Endothelial cell of umbilical vein (primary cell): ENCODE results near the gene ZNF512. TPM values are rescaled to one million over a fixed set of nuclear protein-coding genes. Genes with fewer than 3 reads are reported as not detected.
"Not testable (repeated sequence)": the region's sequence is repeated elsewhere in the genome, so short reads cannot be mapped to it uniquely, and the experiment has no call there.

Experiments
- BruUV-seq: library from RNA; stranded (reverse); fragments of 400-500 nt; replicated peaks from 2 replicates; lab custom pipeline; 2021; lab: Mats Ljungman, UMichigan
- CTCF ChIA-PET: fragments of 300-600, 350-600 bp; sonication (Branson Sonifier 250); formaldehyde crosslinking; loops from one replicate; lab custom pipeline; 2021; ENCODE audit warnings: antibody characterized with exemption, inconsistent platforms; lab: Charles Lee
- POLR2A ChIA-PET: fragments of 300-600, 350-600 bp; sonication (Branson Sonifier 250); formaldehyde crosslinking; loops from one replicate; lab custom pipeline; 2021; ENCODE audit warnings: antibody characterized with exemption, inconsistent platforms; lab: Charles Lee
- DNase-seq: peaks from one replicate; pipeline ENCODE4 v3.0.0-alpha.2; 2011; ENCODE audit warnings: low read depth, low spot score
- FAIRE-seq: peaks from 2 replicates; lab custom pipeline; 2011; peaks lifted over from hg19 to GRCh38; lab: Jason Lieb, UNC
- H2AFZ ChIP-seq: 2 replicates; pipeline ENCODE4 v1.6.0; 2012; ENCODE audit warnings: low read depth, low read length, control low read depth, inconsistent platforms
- H3K27ac ChIP-seq: 2 replicates; pipeline ENCODE4 v1.5.1; 2011; ENCODE audit warnings: low read depth, mild to moderate bottlenecking, control low read depth, low read length, moderate library complexity; ENCODE audit not compliant: insufficient read depth
- H3K27me3 ChIP-seq, 2 experiments: 2 replicates each; pipeline versions ENCODE4 v1.6.0 to v1.6.1; 2011; ENCODE audit warnings: low read length in 2 of 2, mixed read lengths in 1 of 2; ENCODE audit not compliant: control insufficient read depth in 2 of 2, insufficient read depth in 2 of 2
- H3K36me3 ChIP-seq, 2 experiments: 2 replicates in 1 of 2; 3 replicates in 1 of 2; pipeline ENCODE4 v1.5.1; 2011; ENCODE audit warnings: low read length in 2 of 2, mild to moderate bottlenecking in 1 of 2, moderate library complexity in 1 of 2; ENCODE audit not compliant: control insufficient read depth in 2 of 2, insufficient read depth in 2 of 2; ENCODE audit errors: extremely low read depth in 1 of 2
- H3K4me1 ChIP-seq: 3 replicates; pipeline ENCODE4 v1.5.1; 2011; ENCODE audit warnings: mild to moderate bottlenecking, low read length; ENCODE audit not compliant: control insufficient read depth, insufficient read depth; ENCODE audit errors: extremely low read depth
- H3K4me2 ChIP-seq: 2 replicates; pipeline ENCODE4 v1.6.1; 2011; ENCODE audit warnings: low read length, control low read depth, mixed read lengths; ENCODE audit not compliant: insufficient read depth
- H3K4me3 ChIP-seq, 3 experiments: fragments of 200-600 bp in 1 of 3; sonication (generic), shearing (Covaris generic) in 1 of 3; replicated peaks in 1 of 3; 2 replicates each; pipeline ENCODE4 v1.5.1; 2011 to 2016; ENCODE audit warnings: control low read depth in 3 of 3, low read length in 3 of 3, mild to moderate bottlenecking in 2 of 3, inconsistent platforms in 1 of 3, low read depth in 1 of 3, moderate library complexity in 1 of 3; ENCODE audit not compliant: insufficient read depth in 1 of 3
- H3K79me2 ChIP-seq: 2 replicates; pipeline ENCODE4 v1.6.0; 2012; ENCODE audit warnings: low read length, inconsistent platforms; ENCODE audit not compliant: control insufficient read depth, insufficient read depth
- H3K9ac ChIP-seq: replicated peaks from 2 replicates; pipeline ENCODE3; 2011; ENCODE audit warnings: low read length, control low read depth; ENCODE audit not compliant: insufficient read depth; ENCODE audit errors: extremely low read depth
- H3K9me1 ChIP-seq: replicated peaks from 3 replicates; pipeline ENCODE4 v1.6.0; 2011; ENCODE audit warnings: mild to moderate bottlenecking, low read length; ENCODE audit not compliant: control insufficient read depth, insufficient read depth; ENCODE audit errors: extremely low read depth
- H3K9me3 ChIP-seq: replicated peaks from 2 replicates; pipeline ENCODE4 v1.5.1; 2012; ENCODE audit warnings: low read length, inconsistent platforms; ENCODE audit not compliant: control insufficient read depth, insufficient read depth
- H4K20me1 ChIP-seq: replicated peaks from 2 replicates; pipeline ENCODE3; 2011; ENCODE audit warnings: mild to moderate bottlenecking, low read length; ENCODE audit not compliant: control insufficient read depth, insufficient read depth; ENCODE audit errors: extremely low read depth
- EZH2 ChIP-seq: IDR thresholded peaks from 2 replicates; pipeline ENCODE4 v1.6.1; 2012; ENCODE audit warnings: borderline replicate concordance, low read depth, mild to moderate bottlenecking, moderate library complexity, low read length, inconsistent platforms; ENCODE audit not compliant: severe bottlenecking
- FOS ChIP-seq: IDR thresholded peaks from 2 replicates; pipeline ENCODE4 v1.6.1; 2011; ENCODE audit warnings: mild to moderate bottlenecking, low read length, moderate library complexity, borderline replicate concordance; ENCODE audit not compliant: insufficient read depth
- GATA2 ChIP-seq: IDR thresholded peaks from 2 replicates; pipeline ENCODE4 v1.7.0; 2011; ENCODE audit warnings: low read depth, mild to moderate bottlenecking, moderate library complexity, mixed read lengths, low read length; ENCODE audit not compliant: insufficient read length, insufficient read depth
- JUN ChIP-seq: IDR thresholded peaks from 2 replicates; pipeline ENCODE4 v1.6.1; 2011; ENCODE audit warnings: borderline replicate concordance, low read depth; ENCODE audit not compliant: insufficient read length, insufficient read depth
- MYC ChIP-seq: IDR thresholded peaks from one replicate; pipeline ENCODE4 v1.6.1; 2011; ENCODE audit warnings: mild to moderate bottlenecking, low read depth, low read length
- POLR2A ChIP-seq: IDR thresholded peaks from 2 replicates; pipeline ENCODE4 v1.6.1; 2012; ENCODE audit warnings: low read depth, mild to moderate bottlenecking, control low read depth, low read length
- POLR2AphosphoS5 ChIP-seq: IDR thresholded peaks from 2 replicates; pipeline ENCODE4 v1.6.1; 2012; ENCODE audit warnings: low read depth, mild to moderate bottlenecking, control low read depth, low read length, moderate library complexity; ENCODE audit not compliant: insufficient read depth
- dilution Hi-C: fragments of 300-500 bp; cut with MboI; formaldehyde crosslinking; loops from one replicate; pipeline ENCODE4 v1.15.0; 2019; ENCODE audit warnings: low sequenced_read_pairs; ENCODE audit not compliant: extremely low pct_ligation_motif_present
- intact Hi-C: fragments of 100-400 bp; cut with micrococcal nuclease; formaldehyde crosslinking; loops from one replicate; pipeline ENCODE4 v1.10.0; 2022
- polyA plus RNA-seq, 4 experiments: library from polyadenylated mRNA; depleted of rRNA in 3 of 4; stranded (reverse) in 3 of 4; unstranded in 1 of 4; fragments of >200 nt; gene quantifications; 2 replicates each; pipeline versions ENCODE4 v1.2.1 to v1.2.3, GENCODE V29; 2011 to 2012; ENCODE audit warnings: missing spikeins in 1 of 4
- total RNA-seq: library from RNA; stranded (reverse); gene quantifications from 2 replicates; pipeline ENCODE4 v1.2.3, GENCODE V29; 2021
- TF ChIP-seq, protein P1 (sequence below): IDR thresholded peaks from 2 replicates; pipeline ENCODE4 v1.6.1; 2011; ENCODE audit not compliant: insufficient read depth, insufficient read length

Gene ZNF512
- total and polyA plus RNA-seq, 2 donors (not counting 3 experiments of a cell fraction or from before 2014, with no cell fraction given), result 17.8 to 37.0 TPM

- peaks cover 27% of the 10 kb centered on the region for H3K4me1 ChIP-seq
- peak within 1 kb of the TSS; percentile 95 for H3K9ac ChIP-seq
- dilution Hi-C loops, result no loop called here
- TSS peak; percentile 35 for BruUV-seq
- H3K9me1 ChIP-seq, result no peaks in the 10 kb centered on the region
- H4K20me1 ChIP-seq, result no peaks in the 10 kb centered on the region
- ChIA-PET CTCF (interaction anchor here (1.0 to 2.4 kb wide), 2 partner anchors 9 to 54 kb away, joined by 3 to 14 read pairs; no protein-coding TSS in a partner anchor), POLR2A (no interaction called here)
- H3K27me3 ChIP-seq, result no peaks in the 10 kb centered on the region
- TF ChIP-seq JUN (no peak), POLR2A (peak; percentile 96), MYC (peak; percentile 40), FOS (peak; percentile 82), GATA2 (no peak), EZH2 (no peak), POLR2AphosphoS5 (peak; percentile 88)
- TF ChIP-seq, protein P1, sequence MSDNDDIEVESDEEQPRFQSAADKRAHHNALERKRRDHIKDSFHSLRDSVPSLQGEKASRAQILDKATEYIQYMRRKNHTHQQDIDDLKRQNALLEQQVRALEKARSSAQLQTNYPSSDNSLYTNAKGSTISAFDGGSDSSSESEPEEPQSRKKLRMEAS, result peak; percentile 34
- H3K36me3 ChIP-seq, result peaks cover 4 to 7% of the 10 kb centered on the region in 2 experiments
- FAIRE-seq (peak; percentile 79), DNase-seq (peak; percentile 93)
- no peaks in the 10 kb centered on the region for H3K9me3 ChIP-seq
- intact Hi-C loops, result loop anchor here (1.0 to 2.0 kb wide), 6 partner anchors 34 to 220 kb away; partner anchors contain the start of genes IFT172, NRBP1, PPM1G and SLC4A1AP
- peak within 1 kb of the TSS; percentile 98 for H3K4me3 ChIP-seq
- peak within 1 kb of the TSS; percentile 99 for H3K4me2 ChIP-seq
- peak within 1 kb of the TSS; percentile 95 for H2AFZ ChIP-seq
- peak within 1 kb of the TSS; percentile 69 for H3K27ac ChIP-seq
- peaks cover 10% of the 10 kb centered on the region for H3K79me2 ChIP-seq
These were observed 46.2 kb downstream of the ZNF512 start, which contains the start of the genes CCDC121 and GPN1 for GRCh38 chr2:27628767-27629709. Gene CCDC121 (minus strand): TSS chr2:27629012. CDS start chr2:27627799, 1,213 bp downstream. Gene GPN1 (plus strand): TSS chr2:27629050. CDS start chr2:27629059, 9 bp downstream.

GRCh38 chr2:27630257-27630656 lies 47.4 kb downstream of the ZNF512 start:
- Histone ChIP-seq H3K4me1 (peaks cover 27% of the 10 kb centered on the region), H3K36me3 (peaks cover 10 to 11% of the 10 kb centered on the region in 2 experiments)
- H3K27ac ChIP-seq, FAIRE-seq, H4K20me1 ChIP-seq, H3K79me2 ChIP-seq, H3K4me2 ChIP-seq, BruUV-seq, H3K4me3 ChIP-seq, H3K9me3 ChIP-seq, intact Hi-C loops, H3K27me3 ChIP-seq, CTCF ChIA-PET, DNase-seq, H2AFZ ChIP-seq, H3K9ac ChIP-seq, H3K9me1 ChIP-seq, dilution Hi-C loops: not testable (repeated sequence)
- POLR2A ChIA-PET, result interaction anchor here (0.7 kb wide), 1 partner anchor 181 kb away, joined by 3 read pairs; no protein-coding TSS in a partner anchor
